T-helper 9 cell (primary cell): Measurements from ENCODE around the gene RBFOX2.

ENCODE experiments used
- DNase-seq: peaks from one replicate; pipeline ENCODE4 v3.0.0-alpha.2; 2020

RBFOX2 gene

GRCh38 chr22:35893698-35894097 lies 134.9 kb downstream of the RBFOX2 start:
- DNase-seq: no peak

- no peak for DNase-seq
Measured at GRCh38 chr22:35892192-35892591, 136.4 kb downstream of the RBFOX2 start.

DNA sequence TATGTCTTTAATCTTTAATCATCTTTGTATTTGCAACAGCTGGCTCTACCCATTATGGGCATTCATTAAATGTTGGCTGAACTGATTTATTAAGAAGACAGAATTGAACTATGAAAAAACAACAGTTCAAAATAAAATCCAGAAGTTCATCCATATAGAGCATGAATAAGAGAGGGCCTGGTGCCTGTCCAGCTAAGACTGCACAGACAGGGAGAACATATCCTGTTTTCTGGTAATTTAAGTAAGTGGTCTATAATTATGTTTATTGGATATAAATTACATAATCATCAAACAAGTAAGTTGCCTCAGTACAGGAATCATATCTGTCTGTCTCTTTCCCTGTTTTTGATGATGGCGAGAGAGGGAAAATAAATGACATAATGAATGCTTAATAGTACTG lies 137.2 kb downstream of the RBFOX2 start:
- DNase-seq: no peak

DNA sequence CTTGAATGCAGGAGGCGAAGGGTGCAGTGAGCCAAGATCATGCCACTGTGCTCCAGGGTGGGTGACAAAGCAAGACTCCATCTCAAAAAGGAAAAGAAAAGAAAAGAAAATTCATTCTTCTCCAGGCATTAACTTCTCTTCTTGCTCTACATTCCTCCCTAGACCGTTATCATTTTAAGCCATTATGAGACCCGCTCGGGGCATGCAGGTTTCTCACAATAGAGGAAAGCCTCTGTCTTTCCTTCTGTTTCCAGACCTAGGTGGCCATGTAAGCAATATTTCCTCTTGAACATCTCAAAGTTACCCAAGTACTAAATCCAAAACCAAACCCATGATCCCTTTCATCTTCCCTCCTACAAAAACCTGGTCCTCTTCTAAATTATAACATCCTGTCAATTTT lies 139.6 kb downstream of the RBFOX2 start:
- no peak for DNase-seq

GRCh38 chr22:35888181-35888870 lies 140.3 kb downstream of the RBFOX2 start:
- DNase-seq: no peak

DNA sequence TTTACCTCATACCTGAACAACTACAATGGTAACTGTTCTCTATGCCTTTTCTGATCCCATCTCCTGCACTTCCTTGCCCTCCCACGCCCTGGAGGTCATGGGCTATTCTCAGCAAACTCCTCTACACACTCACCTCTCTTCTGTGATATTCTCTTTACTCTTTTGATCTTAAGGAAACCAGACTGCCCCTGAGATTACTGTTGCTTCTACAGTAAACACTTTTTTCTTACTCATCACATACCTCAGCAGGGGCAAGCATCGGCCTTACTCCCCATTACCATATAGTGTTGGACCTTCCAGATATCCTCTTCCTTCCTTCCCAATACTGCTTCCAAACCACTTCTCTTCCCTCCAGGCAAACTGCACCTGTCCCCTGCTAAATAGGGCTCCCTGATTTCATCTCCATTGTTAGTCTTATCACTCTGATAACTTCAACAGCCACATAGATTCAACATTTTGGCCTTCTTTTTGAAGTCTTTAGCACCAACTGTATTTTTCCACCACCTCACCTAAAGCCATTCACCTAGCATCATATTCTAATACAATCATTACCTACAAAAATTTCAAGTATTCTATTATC lies 141.2 kb downstream of the RBFOX2 start:
- DNase-seq: no peak

GRCh38 chr22:35886309-35886708 lies 142.3 kb downstream of the RBFOX2 start:
- DNase-seq: no peak

DNA sequence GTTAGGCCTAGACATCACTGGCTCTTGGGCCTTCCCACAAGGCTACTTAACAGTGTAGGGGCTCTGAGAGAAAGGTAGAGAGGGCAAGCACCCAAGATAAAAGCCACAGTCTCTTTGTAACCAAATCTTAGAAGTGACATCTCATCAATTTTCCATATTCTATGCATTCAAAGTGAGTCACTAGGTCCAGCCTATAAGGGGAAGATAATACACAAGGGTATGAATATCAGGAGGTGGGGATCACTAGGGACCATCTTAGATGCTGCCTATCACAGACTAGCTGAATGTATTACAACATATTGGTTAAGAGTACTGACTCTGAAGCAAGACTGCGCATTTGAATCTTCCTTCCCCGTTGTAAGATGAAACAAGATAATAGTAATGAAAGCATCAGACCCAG lies 144.1 kb downstream of the RBFOX2 start:
- DNase-seq: no peak

- DNase-seq: no peak
Measured at GRCh38 chr22:35883031-35883620, 145.5 kb downstream of the RBFOX2 start.

GRCh38 chr22:35882211-35883030 lies 146.2 kb downstream of the RBFOX2 start:
- DNase-seq: no peak

DNA sequence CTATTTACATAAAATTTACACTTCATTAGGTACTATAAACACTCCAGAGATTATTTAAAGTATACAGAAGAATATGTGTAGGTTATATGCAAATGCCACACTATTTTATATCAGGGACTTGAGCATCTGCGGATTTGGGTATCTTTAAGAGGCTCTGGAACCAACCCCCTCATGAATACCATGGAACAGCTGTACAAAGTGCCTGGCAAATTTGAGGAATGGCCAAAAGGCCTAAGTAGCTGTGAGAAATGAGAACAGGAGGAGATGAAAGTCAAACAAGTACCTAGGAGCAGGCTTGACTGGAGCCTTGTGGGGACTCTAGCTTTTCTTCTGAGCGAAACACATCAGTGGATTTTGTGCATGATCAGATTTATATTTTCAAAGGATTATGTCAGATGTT lies 149.3 kb downstream of the RBFOX2 start:
- no peak for DNase-seq

DNA sequence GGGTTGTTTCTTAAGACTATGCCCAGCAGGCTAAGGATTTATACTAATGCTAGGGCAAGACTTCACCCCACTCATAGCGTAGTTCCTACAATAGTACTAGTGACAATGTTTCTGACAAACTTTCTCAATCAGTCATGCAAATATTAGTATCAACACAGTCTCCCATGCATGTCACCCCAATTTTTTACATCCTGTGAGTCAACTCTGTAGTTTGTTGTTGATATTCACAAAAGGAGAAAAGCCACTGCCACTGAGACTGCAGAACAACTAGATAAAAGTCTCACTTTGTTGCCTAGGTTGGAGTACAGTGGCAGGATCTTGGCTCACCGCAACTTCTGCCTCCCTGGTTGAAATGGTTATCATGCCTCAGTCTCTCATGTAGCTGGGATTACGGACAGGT lies 155.2 kb downstream of the RBFOX2 start:
- no peak for DNase-seq

GRCh38 chr22:35872451-35872850 lies 156.2 kb downstream of the RBFOX2 start:
- no peak for DNase-seq

DNA sequence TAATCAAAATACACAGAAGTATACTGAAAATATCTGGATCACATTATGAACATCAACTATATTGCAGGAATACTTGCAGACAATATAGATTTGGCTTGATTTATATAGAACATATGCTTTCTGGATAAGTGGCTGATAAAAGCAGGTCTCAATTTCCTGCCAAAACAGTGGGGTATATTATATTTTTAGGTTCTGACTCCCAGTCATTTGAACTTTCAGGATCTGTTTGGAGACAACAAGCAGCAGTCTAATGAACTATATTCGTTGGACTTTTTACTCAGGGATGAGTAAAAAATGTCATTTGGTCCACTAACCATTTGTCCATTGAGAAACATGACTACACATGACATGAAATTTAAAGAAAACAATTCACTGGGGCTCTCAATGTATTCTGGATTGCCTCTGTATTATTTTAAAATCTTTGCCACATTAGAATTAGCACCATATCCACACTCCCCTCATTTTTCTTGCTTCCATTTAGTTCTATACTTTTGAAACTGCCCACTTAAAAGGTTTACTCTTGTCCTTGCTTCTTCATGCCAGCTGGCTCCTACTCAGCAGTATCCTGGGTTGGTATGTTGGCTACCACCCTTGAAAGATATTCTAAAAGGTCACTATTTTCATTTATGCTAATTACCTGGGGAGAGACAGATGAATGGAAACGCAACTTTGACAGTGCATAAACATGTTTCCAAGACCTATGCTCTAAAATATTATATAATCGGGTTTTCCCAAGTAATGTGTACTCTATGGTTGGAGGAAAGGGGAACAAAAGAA lies 157.9 kb downstream of the RBFOX2 start:
- no peak for DNase-seq

GRCh38 chr22:35868938-35869337 lies 159.7 kb downstream of the RBFOX2 start:
- no peak for DNase-seq

GRCh38 chr22:35866651-35867050 lies 162.0 kb downstream of the RBFOX2 start:
- DNase-seq: no peak

DNA sequence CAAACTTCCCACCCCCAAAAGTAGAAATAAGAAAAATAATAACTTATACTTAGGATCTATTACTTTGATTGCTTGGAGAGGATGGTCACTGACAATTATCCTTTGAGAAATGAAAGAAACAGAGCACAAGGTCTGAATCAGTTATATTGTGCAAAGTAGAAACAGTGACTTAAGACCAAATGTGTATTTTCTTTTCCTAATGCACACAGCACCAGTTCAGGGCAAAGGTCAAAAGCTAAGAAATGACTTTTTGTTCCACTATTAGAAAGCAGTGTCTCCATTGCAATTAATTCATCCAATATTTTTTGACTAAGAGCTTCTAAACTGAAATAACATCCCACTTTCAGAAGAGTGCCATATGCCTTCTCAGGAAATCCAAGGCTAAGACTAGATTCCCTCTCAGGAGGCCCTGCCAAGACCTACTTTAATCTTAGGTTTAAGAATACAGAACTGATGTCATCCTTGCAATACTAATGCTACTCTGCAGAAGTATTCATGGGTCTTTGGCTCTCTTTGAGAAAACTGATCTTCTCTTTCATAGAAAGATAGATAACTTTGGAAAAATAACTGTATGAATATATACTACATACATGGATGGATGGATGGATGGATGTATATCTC lies 164.0 kb downstream of the RBFOX2 start:
- DNase-seq: no peak

- no peak for DNase-seq
Measured at GRCh38 chr22:35863432-35863831, 165.2 kb downstream of the RBFOX2 start.

GRCh38 chr22:35862697-35863096 lies 165.9 kb downstream of the RBFOX2 start:
- no peak for DNase-seq

GRCh38 chr22:35861451-35861850 lies 167.2 kb downstream of the RBFOX2 start:
- no peak for DNase-seq

DNA sequence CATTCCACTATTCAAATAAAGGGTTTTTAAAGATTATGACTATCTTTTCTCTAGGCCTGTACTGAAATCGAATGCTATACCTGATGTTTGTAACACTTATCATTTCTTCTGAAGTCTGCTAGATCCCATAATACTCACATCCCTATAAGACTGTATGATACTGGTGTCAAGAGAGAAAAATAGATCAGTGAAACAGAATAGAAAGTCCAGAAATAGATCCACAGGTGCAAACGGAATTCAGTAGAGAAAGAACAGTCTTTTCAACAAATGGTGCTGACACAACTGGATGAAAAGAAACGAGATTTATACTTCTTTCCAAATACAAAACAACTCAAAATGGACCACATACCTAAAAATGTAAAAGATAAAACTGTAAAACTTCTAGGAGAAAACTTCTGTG lies 167.8 kb downstream of the RBFOX2 start:
- no peak for DNase-seq

GRCh38 chr22:35860087-35860733 lies 168.4 kb downstream of the RBFOX2 start:
- DNase-seq: no peak
